NCI-H748 (cell line): ENCODE results near the gene LRRC49.
"Not testable (repeated sequence)": the region's sequence is repeated elsewhere in the genome, so short reads cannot be mapped to it uniquely, and the experiment has no call there.

ENCODE experiments used
- DNase-seq: peaks from one replicate; lab custom pipeline; 2025; ENCODE audit not compliant: unreplicated experiment; lab: John Stamatoyannopoulos, UW

LRRC49 gene

DNA sequence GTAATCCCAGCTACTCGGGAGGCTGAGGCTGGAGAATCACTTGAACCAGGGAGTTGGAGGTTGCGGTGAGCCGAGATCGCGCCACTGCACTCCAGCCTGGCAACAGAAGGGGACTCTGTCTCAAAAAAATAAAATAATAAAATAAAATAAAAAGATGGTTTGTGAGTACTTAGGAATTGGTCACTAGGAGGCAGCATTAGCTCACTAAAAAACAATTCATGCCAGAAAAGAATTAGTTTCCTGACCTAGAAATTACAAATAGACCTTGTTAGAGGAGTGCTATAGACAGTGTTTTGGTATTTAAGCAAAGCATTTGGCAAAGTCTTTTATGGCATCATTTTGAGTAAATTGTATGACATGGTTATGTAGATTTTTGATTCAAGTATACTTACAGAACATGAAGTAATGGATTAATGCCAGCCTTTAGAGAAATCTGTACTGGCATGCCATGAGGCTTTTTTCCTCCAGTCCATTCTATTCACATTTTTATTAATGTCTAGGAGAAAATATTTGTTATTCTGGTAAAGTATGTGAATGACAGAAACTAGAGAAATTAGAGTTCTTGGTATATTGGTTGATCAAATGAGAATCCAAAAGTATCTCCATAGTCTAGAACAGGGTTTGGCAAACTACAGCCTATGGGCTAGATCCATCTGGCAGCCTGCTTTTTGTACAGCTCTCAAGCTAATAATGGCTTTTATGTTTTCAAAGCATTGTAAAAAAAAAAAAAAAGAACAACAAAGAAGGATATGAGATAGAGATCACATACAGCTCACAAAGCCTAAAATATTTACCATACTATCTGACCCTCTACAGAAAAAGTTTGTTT, 81.6 kb downstream of the LRRC49 start:
- DNase-seq, result peak; percentile 11

DNA sequence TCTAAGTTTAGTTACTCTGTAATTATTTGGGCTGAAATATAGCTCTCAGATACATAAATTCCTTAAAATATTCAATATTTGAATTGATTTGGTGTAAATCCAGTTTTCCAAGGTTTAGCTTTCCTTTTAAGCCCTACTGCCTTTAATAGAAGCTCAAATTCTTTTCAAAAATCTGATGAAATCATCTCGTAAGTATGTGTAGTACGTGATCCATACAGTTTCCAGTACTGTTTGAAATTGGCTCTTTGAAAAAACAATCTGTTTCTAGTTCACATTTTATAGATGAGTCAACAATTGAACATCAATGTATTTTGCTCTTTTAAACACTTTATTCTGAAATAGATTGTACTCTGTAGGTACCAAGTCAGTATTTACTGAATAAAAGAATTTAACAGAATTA, 84.2 kb downstream of the LRRC49 start:
- DNase-seq, result no peak

- DNase-seq, result no peak
These were observed 102.9 kb downstream of the LRRC49 start for GRCh38 chr15:70995383-70995970.

DNA sequence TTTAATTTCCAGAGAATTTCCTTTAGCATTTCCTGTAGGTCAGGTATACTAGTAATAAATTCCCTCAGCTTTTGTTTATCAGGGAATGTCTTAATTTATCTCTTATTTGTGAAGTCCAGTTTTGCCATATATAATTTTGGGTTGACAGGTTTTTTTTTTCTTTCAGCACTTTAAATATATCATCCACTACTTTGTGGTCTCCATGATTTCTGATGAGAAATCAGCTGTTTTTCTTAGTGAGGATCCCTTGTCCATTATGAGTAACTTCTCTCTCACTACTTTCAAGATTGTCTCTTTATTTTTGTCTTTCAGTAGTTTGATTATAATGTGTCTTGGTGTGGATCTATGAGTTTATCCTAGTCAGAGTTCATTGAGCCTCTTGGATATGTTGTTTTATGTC, 105.7 kb downstream of the LRRC49 start:
- no peak for DNase-seq

DNA sequence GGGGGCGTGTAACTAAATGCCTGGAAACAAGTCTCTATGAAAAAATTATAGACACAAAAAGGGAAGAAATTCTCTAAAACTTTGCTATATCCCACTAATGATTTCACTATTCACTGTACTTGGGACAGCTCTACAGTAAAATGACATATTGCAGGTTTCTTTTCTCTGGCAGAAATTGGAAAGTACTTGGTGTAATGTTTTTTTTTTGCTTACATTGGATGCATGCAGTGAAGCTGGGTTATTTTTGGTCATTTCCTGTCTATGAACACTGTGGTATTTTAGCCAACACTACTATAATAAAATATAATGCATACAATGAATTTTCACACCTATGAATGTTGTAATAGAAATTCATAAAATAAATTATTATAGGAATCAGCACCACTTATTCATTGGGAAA, 109.7 kb downstream of the LRRC49 start:
- no peak for DNase-seq

GRCh38 chr15:71003319-71003718, 110.7 kb downstream of the LRRC49 start:
- DNase-seq, result no peak

DNA sequence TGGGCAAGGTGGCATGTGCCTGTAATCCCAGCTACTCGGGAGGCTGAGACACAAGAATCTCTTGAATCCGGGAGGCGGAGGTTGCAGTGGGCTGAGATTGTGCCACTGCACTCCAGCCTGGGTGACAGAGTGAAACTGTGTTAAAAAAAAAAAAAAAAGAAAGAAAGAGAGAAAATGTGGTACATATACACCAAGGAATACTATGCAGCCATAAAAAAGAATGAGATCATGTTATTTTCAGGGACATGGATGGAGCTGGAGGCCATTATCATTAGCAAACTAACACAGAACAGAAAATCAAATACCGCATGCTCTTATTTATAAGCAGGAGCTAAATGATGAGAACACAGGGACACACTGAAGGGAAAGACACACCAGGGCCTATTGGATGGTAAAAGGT, 111.9 kb downstream of the LRRC49 start:
- DNase-seq, result not testable (repeated sequence)

DNA sequence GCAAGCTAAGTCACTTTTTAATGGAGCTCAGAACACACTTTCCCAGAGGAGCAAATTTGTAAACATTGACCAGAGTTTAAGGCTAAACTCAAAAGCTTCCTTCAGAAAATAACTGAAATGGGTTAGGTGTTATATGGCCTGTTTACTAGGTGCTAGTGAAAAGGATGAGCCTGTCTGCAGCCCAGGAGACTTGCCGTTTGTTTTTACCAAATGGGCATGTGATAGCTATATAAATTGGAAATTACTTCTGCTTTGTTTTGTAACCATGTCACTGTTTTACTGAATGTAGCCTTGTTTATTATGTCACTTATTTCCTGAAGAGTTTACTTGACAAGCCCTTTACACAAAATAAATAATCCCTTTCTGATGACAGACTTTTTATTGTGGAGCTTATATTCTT, 113.3 kb downstream of the LRRC49 start:
- DNase-seq, result no peak

DNA sequence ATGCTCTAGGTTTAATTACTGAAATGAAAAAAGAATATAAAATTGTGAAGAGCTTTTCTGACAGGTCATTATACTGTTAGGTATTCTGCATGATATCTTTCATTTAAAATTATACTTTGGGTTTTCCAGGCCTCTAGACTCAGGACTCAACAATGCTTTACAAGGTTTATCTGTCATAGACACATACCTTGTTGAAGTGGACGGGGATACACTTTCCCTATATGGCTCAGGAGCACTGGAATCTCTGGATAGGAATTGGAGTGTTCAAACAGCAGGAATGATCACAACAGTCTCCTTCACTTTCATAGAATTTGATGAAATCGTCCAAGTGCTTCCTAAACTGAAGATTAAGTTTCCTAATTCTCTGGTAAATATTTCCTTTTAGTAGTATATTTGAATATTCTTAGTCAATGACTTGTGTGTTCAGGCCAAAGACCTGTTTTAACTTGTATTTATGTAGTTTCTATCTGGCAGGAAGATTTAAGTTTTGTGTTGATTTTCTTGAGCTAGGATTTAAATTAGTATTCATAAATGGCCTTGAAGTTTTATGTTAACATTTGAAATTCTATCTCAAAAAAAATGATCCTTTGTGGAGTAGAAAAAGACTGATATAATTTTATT, 115.7 kb downstream of the LRRC49 start:
- DNase-seq, result no peak

DNA sequence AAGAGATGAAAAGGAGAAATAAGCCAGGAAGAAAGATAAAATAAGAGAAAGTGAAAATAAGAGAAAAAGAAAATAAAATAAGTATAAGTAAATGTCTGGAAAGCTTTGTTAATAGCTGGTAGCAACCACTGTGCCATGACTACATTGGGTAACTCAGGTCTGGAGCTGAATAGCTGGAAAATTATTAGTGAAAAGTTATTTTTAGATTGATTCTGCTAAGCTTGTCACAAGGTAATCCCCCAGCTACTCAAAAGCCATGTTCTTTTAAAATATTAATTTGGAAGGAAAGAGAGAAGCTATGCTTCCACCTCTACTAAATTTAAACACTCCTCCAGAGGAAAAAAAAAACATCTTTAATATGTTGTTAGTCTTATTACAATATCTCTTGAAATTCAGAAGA, 117.8 kb downstream of the LRRC49 start:
- no peak for DNase-seq

GRCh38 chr15:71010997-71011396, 118.4 kb downstream of the LRRC49 start:
- no peak for DNase-seq

GRCh38 chr15:71011503-71012155, 119.0 kb downstream of the LRRC49 start:
- peak; percentile 36 for DNase-seq

GRCh38 chr15:71013446-71013845, 120.8 kb downstream of the LRRC49 start:
- DNase-seq, result no peak

GRCh38 chr15:71015342-71015741, 122.7 kb downstream of the LRRC49 start:
- DNase-seq, result no peak

GRCh38 chr15:71031232-71031631, 138.6 kb downstream of the LRRC49 start:
- DNase-seq, result not testable (repeated sequence)

GRCh38 chr15:71035478-71035877, 142.9 kb downstream of the LRRC49 start:
- DNase-seq, result not testable (repeated sequence)

DNA sequence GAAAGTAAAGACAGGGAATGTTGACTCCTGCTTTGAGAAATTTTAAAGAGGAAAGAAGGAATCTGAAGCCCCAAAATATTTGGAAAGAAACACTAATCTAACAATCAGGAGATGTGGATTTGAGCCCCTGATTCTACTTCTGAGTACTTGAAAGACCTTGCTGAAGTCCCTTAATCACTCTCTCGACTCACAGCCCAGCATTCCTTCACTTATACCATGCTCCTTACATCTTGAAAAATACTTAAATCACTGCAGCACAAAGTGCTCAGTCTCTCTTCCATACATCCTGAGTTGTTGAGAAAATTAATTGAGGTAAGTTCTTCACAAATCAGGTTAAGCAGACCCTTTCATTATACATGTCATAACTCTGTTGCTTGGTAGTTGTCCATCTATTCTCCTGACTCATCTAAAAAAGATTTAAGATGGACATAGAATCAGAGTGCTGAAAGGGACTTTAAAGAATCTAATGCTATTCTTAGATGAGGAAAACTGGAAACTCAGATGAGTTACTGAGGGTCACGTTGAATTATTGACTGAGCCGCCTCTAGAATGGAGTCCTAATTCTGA, 149.8 kb downstream of the LRRC49 start:
- no peak for DNase-seq

- no peak for DNase-seq
These were observed 150.7 kb downstream of the LRRC49 start for GRCh38 chr15:71043373-71043772.

- no peak for DNase-seq
These were observed 151.4 kb downstream of the LRRC49 start for GRCh38 chr15:71044006-71044405.

GRCh38 chr15:71046146-71046545, 153.5 kb downstream of the LRRC49 start:
- not testable (repeated sequence) for DNase-seq

- no peak for DNase-seq
These were observed 156.5 kb downstream of the LRRC49 start for GRCh38 chr15:71048913-71049675.
